ENCODE results near the gene LUZP1. TPM values are rescaled to one million over a fixed set of nuclear protein-coding genes. Genes with fewer than 3 reads are reported as not detected.

LUZP1 gene
- total and polyA plus RNA-seq, 2 experiments from 2014 or later: 45.7 to 152 TPM

DNA sequence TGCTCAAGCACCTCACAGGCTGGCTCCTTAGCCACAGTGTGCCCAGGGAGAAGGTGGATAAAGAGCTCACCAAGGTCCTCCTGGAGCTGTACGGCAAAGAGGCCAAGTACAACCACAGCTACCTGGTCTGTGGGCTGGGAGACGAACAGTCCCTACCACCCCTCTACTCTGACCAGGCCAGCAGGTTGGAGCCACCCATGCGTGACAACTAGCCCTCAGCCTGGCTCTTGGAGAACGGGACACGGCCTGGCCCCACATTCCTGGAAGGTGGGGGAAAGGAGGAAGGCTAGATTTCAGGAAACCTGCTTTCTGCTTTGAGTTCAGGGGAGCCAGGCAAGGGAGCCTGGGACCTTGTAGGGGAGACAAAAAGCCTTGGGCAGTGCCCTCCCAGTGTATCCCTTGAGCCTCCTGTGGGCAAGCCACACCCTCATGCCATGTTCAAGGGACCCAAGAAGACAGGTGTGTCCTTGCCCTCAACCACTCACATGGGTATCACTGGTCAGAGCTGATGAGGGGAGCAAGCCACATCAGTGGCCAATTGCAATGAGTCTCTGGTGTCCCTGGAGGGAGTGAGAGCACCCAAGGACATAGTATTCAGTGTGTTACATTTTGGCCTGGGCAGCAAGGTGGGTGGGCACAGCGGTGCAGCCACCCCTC lies 27.6 kb downstream of the LUZP1 start (continued):
- TF ChIP-seq ZNF331 (CRISPR knock-in tag; IDR thresholded peaks at IDR 0.05; ENCODE audit: low read depth) (no peak), ZNF114 (CRISPR knock-in tag; IDR thresholded peaks at IDR 0.05) (no peak), CREB1 (CRISPR knock-in tag; IDR thresholded peaks at IDR 0.05; ENCODE audit: low read depth) (no peak), JUNB (IDR thresholded peaks at IDR 0.05; ENCODE audit: unreplicated experiment) (no peak), STAT1 (IDR thresholded peaks at IDR 0.05; ENCODE audit: unreplicated experiment) (no peak), EZH2phosphoT487 (IDR thresholded peaks at IDR 0.05; ENCODE audit: unreplicated experiment) (no peak)

DNA sequence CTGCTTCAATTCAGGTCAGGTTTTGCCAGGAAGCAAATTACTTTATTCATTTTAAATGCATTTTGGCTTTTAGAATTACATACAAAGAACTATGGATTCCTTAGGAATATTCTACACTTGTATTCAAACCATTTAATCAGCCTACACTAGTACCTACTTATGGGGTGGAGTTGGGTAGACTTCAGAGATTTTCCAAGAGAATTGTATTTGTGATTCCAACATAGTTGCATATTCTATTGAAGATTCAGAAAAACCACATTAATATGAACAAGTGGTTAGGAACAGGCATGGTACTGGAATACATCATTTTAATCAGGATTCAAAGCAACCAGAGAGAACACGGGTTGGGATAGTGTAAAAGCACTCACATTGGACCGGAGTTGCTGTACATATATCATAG lies 33.4 kb downstream of the LUZP1 start:
- Histone ChIP-seq H3K79me2 (replicated peaks; ENCODE audit: insufficient read depth) (peaks cover 100% of the 10 kb centered on the region), H3K36me3 (ENCODE audit: insufficient read depth) (no peaks in the 10 kb centered on the region), H3K4me2 (peak overlapping the region; percentile 28; the same call in 1 of the 2 replicates), H2AFZ (no peak overlapping the region), H3K27ac (ENCODE audit: low read depth) (no peak overlapping the region), H3F3A (replicated peaks; ENCODE audit: low read depth) (0 out of 2 replicates have a peak, but pooled peaks cover 3% of the 10 kb centered on the region), H3K9me2 (ENCODE audit: insufficient read depth) (no peaks in the 10 kb centered on the region), H3K4me3 (no peak overlapping the region), H4K20me1 (replicated peaks; ENCODE audit: insufficient read depth) (peaks cover 82% of the 10 kb centered on the region), H3K4me1 (ENCODE audit: insufficient read depth) (peaks cover 5% of the 10 kb centered on the region; the same call in 1 of the 2 replicates), H3K27me3 (ENCODE audit: insufficient read depth) (no peaks in the 10 kb centered on the region)
- Mint-ChIP-seq H3K27ac (no peak overlapping the region), H3K4me1 (peaks cover 11% of the 10 kb centered on the region; the same call in 2 of the 3 replicates), H3K36me3 (ENCODE audit: low read depth) (peaks cover 5% of the 10 kb centered on the region; the same call in 2 of the 3 replicates), H3K4me3 (no peak overlapping the region), H3K27me3 (ENCODE audit: insufficient read depth, low read depth, poor library complexity) (no peaks in the 10 kb centered on the region), H3K9me3 (no peaks in the 10 kb centered on the region; the same call in 2 of the 3 replicates)
- ATAC-seq: no peak
- TF ChIP-seq STAT1 (IDR thresholded peaks at IDR 0.05; ENCODE audit: unreplicated experiment): no peak
- TF ChIP-seq, protein P1, sequence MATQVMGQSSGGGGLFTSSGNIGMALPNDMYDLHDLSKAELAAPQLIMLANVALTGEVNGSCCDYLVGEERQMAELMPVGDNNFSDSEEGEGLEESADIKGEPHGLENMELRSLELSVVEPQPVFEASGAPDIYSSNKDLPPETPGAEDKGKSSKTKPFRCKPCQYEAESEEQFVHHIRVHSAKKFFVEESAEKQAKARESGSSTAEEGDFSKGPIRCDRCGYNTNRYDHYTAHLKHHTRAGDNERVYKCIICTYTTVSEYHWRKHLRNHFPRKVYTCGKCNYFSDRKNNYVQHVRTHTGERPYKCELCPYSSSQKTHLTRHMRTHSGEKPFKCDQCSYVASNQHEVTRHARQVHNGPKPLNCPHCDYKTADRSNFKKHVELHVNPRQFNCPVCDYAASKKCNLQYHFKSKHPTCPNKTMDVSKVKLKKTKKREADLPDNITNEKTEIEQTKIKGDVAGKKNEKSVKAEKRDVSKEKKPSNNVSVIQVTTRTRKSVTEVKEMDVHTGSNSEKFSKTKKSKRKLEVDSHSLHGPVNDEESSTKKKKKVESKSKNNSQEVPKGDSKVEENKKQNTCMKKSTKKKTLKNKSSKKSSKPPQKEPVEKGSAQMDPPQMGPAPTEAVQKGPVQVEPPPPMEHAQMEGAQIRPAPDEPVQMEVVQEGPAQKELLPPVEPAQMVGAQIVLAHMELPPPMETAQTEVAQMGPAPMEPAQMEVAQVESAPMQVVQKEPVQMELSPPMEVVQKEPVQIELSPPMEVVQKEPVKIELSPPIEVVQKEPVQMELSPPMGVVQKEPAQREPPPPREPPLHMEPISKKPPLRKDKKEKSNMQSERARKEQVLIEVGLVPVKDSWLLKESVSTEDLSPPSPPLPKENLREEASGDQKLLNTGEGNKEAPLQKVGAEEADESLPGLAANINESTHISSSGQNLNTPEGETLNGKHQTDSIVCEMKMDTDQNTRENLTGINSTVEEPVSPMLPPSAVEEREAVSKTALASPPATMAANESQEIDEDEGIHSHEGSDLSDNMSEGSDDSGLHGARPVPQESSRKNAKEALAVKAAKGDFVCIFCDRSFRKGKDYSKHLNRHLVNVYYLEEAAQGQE (IDR thresholded peaks at IDR 0.05; ENCODE audit: unreplicated experiment): no peak
- no peak for TF ChIP-seq ZNF114 (CRISPR knock-in tag; IDR thresholded peaks at IDR 0.05)
- TF ChIP-seq POLR2AphosphoS5 (IDR thresholded peaks at IDR 0.05; ENCODE audit: low read depth): no peak
- no peak for TF ChIP-seq JUNB (IDR thresholded peaks at IDR 0.05; ENCODE audit: unreplicated experiment)
- TF ChIP-seq, protein P2, sequence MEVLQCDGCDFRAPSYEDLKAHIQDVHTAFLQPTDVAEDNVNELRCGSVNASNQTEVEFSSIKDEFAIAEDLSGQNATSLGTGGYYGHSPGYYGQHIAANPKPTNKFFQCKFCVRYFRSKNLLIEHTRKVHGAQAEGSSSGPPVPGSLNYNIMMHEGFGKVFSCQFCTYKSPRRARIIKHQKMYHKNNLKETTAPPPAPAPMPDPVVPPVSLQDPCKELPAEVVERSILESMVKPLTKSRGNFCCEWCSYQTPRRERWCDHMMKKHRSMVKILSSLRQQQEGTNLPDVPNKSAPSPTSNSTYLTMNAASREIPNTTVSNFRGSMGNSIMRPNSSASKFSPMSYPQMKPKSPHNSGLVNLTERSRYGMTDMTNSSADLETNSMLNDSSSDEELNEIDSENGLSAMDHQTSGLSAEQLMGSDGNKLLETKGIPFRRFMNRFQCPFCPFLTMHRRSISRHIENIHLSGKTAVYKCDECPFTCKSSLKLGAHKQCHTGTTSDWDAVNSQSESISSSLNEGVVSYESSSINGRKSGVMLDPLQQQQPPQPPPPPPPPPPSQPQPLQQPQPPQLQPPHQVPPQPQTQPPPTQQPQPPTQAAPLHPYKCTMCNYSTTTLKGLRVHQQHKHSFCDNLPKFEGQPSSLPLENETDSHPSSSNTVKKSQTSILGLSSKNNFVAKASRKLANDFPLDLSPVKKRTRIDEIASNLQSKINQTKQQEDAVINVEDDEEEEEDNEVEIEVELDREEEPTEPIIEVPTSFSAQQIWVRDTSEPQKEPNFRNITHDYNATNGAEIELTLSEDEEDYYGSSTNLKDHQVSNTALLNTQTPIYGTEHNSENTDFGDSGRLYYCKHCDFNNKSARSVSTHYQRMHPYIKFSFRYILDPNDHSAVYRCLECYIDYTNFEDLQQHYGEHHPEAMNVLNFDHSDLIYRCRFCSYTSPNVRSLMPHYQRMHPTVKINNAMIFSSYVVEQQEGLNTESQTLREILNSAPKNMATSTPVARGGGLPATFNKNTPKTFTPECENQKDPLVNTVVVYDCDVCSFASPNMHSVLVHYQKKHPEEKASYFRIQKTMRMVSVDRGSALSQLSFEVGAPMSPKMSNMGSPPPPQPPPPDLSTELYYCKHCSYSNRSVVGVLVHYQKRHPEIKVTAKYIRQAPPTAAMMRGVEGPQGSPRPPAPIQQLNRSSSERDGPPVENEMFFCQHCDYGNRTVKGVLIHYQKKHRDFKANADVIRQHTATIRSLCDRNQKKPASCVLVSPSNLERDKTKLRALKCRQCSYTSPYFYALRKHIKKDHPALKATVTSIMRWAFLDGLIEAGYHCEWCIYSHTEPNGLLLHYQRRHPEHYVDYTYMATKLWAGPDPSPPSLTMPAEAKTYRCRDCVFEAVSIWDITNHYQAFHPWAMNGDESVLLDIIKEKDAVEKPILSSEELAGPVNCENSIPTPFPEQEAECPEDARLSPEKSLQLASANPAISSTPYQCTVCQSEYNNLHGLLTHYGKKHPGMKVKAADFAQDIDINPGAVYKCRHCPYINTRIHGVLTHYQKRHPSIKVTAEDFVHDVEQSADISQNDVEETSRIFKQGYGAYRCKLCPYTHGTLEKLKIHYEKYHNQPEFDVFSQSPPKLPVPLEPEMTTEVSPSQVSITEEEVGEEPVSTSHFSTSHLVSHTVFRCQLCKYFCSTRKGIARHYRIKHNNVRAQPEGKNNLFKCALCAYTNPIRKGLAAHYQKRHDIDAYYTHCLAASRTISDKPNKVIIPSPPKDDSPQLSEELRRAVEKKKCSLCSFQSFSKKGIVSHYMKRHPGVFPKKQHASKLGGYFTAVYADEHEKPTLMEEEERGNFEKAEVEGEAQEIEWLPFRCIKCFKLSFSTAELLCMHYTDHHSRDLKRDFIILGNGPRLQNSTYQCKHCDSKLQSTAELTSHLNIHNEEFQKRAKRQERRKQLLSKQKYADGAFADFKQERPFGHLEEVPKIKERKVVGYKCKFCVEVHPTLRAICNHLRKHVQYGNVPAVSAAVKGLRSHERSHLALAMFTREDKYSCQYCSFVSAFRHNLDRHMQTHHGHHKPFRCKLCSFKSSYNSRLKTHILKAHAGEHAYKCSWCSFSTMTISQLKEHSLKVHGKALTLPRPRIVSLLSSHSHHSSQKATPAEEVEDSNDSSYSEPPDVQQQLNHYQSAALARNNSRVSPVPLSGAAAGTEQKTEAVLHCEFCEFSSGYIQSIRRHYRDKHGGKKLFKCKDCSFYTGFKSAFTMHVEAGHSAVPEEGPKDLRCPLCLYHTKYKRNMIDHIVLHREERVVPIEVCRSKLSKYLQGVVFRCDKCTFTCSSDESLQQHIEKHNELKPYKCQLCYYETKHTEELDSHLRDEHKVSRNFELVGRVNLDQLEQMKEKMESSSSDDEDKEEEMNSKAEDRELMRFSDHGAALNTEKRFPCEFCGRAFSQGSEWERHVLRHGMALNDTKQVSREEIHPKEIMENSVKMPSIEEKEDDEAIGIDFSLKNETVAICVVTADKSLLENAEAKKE (CRISPR knock-in tag; IDR thresholded peaks at IDR 0.05): no peak
- no peak for DNase-seq (ENCODE audit: low spot score)

Measured in GM23338 (cell line).